ENCODE measurements around the gene FAN1.

The FAN1 gene

GRCh38 chr15:30956216-30957124 lies 52.8 kb downstream of the FAN1 start:
- DNase-seq (ENCODE audit: low read depth in 3 of 3) = no peak

GRCh38 chr15:30958219-30958618 lies 54.5 kb downstream of the FAN1 start:
- DNase-seq (ENCODE audit: low read depth in 3 of 3) = no peak

GRCh38 chr15:30962079-30962478 lies 58.4 kb downstream of the FAN1 start:
- no peak for DNase-seq (ENCODE audit: low read depth in 3 of 3)

GRCh38 chr15:30962659-30963058 lies 58.9 kb downstream of the FAN1 start:
- DNase-seq (ENCODE audit: low read depth in 3 of 3) = no peak

GRCh38 chr15:30963681-30964080 lies 60.0 kb downstream of the FAN1 start:
- DNase-seq (ENCODE audit: low read depth in 3 of 3) = no peak

- no peak for DNase-seq (ENCODE audit: low read depth in 3 of 3)
Observed at GRCh38 chr15:30969724-30970123, 66.0 kb downstream of the FAN1 start.

- no peak for DNase-seq (ENCODE audit: low read depth in 3 of 3)
Observed at GRCh38 chr15:30973379-30973778, 69.7 kb downstream of the FAN1 start.

GRCh38 chr15:30974112-30974511 lies 70.4 kb downstream of the FAN1 start:
- DNase-seq (ENCODE audit: low read depth in 3 of 3) = no peak

- no peak for DNase-seq (ENCODE audit: low read depth in 3 of 3)
Observed at GRCh38 chr15:30978328-30978727, 74.6 kb downstream of the FAN1 start.

- DNase-seq (ENCODE audit: low read depth in 3 of 3) = no peak
Observed at GRCh38 chr15:30979457-30979856, 75.7 kb downstream of the FAN1 start.

GRCh38 chr15:30984118-30984517 lies 80.4 kb downstream of the FAN1 start:
- no peak for DNase-seq (ENCODE audit: low read depth in 3 of 3)

- DNase-seq (ENCODE audit: low read depth in 3 of 3) = no peak
Observed at GRCh38 chr15:30984542-30984941, 80.8 kb downstream of the FAN1 start.

- DNase-seq (ENCODE audit: low read depth in 3 of 3) = no peak
Observed at GRCh38 chr15:30985081-30985531, 81.4 kb downstream of the FAN1 start.

- no peak for DNase-seq (ENCODE audit: low read depth in 3 of 3)
Observed at GRCh38 chr15:30990036-30990435, 86.3 kb downstream of the FAN1 start.

GRCh38 chr15:30990446-30991254 lies 86.9 kb downstream of the FAN1 start:
- no peak for DNase-seq (ENCODE audit: low read depth in 3 of 3)

- DNase-seq (ENCODE audit: low read depth in 3 of 3) = peak; percentile 38 to 63 (median 56)
Observed at GRCh38 chr15:30991255-30992235, 87.8 kb downstream of the FAN1 start, which contains the start of gene MTMR10. TSS of gene MTMR10 (minus strand) at chr15:30991628. CDS start at chr15:30991506, 122 bp downstream.

- DNase-seq (ENCODE audit: low read depth in 3 of 3) = no peak
Observed at GRCh38 chr15:30992249-30992864, 88.6 kb downstream of the FAN1 start.
